Activated naive CD8-positive, alpha-beta T cell (primary cell): ENCODE measurements around the gene VMAC.
A peak's percentile ranks its signal among the peaks of the same experiment; 100 is the strongest.

Experiments used
- H3K27ac Mint-ChIP-seq: one replicate; pipeline ENCODE4 v1.8.0; 2021; ENCODE audit warnings: mixed read lengths
- H3K27me3 Mint-ChIP-seq: one replicate; pipeline ENCODE4 v1.8.0; 2021; ENCODE audit warnings: mixed read lengths
- H3K36me3 Mint-ChIP-seq: one replicate; pipeline ENCODE4 v1.8.0; 2021; ENCODE audit warnings: mixed read lengths
- H3K4me1 Mint-ChIP-seq: one replicate; pipeline ENCODE4 v1.8.0; 2021; ENCODE audit warnings: low read depth, mixed read lengths
- H3K4me3 Mint-ChIP-seq: one replicate; pipeline ENCODE4 v1.8.0; 2021; ENCODE audit warnings: mild to moderate bottlenecking, mixed read lengths
- H3K9me3 Mint-ChIP-seq: one replicate; pipeline ENCODE4 v1.8.0; 2021; ENCODE audit warnings: low read depth, mixed read lengths

Gene VMAC

DNA sequence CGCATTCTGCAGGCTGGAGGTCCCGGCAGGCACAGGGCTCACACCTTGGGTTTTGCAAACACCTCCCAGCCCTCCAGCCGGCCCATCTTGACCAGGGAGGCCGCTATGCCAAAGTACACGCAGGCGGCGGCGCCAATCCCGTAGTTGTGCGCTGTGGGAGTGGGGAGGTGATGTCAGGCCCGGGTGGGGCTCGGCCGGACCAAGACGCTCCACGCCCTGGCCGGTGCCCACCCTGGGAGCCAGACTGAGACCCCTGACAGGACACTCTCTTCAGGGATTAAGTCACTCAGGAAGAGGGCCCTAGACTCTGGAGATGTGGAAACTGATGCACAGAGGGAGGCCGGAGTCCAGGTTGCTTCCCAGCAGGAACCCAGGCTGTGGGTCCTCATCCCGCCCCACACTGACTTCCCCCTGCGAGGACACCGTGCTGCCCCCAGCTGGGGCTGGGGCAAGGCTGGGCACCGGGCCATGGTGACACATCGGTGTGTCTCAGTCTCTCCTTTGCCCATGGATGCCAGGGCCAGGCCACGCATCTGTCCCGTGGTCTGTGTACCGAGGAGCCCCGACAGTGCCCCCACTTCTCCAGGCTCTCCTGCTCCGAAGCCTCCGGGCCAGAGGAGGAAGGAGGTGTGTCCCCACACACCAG, 9.8 kb upstream of the VMAC start:
- Mint-ChIP-seq H3K27me3 (no peaks in the 10 kb centered on the region), H3K9me3 (no peaks in the 10 kb centered on the region), H3K4me1 (peaks cover 3% of the 10 kb centered on the region), H3K27ac (no peak overlapping the region), H3K4me3 (no peak overlapping the region), H3K36me3 (no peaks in the 10 kb centered on the region)

DNA sequence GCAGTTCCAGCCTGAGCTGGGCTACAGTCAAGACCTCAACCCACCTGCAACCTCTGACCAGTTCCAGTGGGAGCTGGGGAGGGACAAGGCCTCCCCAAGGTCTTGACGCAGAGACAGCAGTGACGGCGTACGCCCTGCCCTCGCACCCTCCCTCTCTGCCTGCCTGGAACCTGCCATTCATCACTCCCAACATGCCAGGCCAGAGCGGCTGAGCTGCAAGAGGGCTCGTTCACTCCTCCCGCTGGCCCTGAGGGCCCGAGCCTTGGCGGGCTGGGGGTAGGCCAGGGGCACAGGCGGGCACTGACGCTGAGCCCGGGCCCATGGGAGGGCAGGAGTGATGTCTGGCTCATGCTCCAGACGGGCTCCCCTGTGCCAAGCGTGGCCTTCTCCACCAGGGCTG, 9.3 kb upstream of the VMAC start:
- Mint-ChIP-seq H3K27ac (no peak overlapping the region), H3K4me3 (no peak overlapping the region), H3K27me3 (no peaks in the 10 kb centered on the region), H3K36me3 (no peaks in the 10 kb centered on the region), H3K9me3 (no peaks in the 10 kb centered on the region), H3K4me1 (peaks cover 7% of the 10 kb centered on the region)

DNA sequence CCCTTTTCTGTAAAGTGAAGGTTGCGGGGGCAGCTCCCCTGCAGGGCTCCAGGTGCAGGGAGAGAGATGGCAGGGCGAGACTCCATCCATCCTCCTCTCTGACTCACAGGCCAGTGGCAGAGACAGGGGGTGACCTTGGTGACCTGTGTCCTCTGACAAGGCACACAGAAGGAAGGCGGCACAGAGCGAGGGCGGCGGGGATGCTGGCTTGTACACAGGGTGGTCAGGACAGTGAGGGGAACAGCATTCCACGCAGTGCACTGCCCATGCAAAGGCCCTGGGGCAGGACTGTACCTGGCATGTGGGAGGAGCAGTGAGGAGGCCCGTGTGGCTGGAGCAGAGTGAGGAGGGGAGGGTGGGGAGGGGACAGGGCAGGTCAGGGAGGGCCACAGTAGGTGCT, 8.8 kb upstream of the VMAC start:
- H3K36me3 Mint-ChIP-seq, result no peaks in the 10 kb centered on the region
- H3K4me3 Mint-ChIP-seq, result no peak overlapping the region
- no peaks in the 10 kb centered on the region for H3K9me3 Mint-ChIP-seq
- H3K27me3 Mint-ChIP-seq, result no peaks in the 10 kb centered on the region
- peaks cover 7% of the 10 kb centered on the region for H3K4me1 Mint-ChIP-seq
- no peak overlapping the region for H3K27ac Mint-ChIP-seq

DNA sequence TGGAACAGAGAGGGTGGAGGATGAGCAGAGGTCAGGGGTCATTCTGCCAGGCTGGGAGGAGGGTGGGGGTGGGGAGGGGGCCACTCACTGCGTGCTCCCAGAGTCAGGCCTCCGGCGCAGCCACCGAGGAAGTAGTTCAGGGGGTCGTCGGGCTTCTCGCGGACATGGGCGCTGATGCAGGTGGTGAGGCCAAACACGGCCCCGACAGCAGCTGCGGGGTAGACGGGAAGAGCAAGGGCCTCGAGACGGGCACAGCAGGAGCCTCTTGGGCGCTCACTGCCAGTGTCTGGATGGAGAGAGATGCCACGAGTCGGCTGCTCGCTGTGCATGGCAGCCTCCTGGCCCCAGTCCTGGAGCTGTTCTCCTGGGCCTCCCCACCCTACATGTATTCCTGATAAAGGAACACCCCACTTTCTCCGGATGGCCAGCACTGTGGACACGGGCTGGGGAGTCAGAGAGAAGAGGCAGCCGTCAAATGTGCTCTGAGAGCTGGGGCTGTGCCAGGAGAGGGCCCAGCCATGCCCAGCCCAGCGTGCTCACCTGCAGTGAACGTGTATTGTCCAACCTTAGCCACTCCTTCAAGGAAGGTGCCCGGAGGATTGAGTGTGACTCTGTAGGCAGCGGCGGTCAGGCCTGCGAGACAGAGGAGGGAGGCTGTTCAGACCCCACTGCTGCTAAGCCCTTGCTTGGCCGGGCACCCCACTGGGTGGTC, 8.2 kb upstream of the VMAC start:
- H3K36me3 Mint-ChIP-seq, result no peaks in the 10 kb centered on the region
- no peaks in the 10 kb centered on the region for H3K9me3 Mint-ChIP-seq
- H3K4me3 Mint-ChIP-seq, result no peak overlapping the region
- H3K4me1 Mint-ChIP-seq, result peaks cover 12% of the 10 kb centered on the region
- no peaks in the 10 kb centered on the region for H3K27me3 Mint-ChIP-seq
- H3K27ac Mint-ChIP-seq, result no peak overlapping the region

- no peaks in the 10 kb centered on the region for H3K36me3 Mint-ChIP-seq
- peaks cover 10% of the 10 kb centered on the region for H3K4me1 Mint-ChIP-seq
- H3K4me3 Mint-ChIP-seq, result no peak overlapping the region
- H3K27ac Mint-ChIP-seq, result no peak overlapping the region
- no peaks in the 10 kb centered on the region for H3K9me3 Mint-ChIP-seq
- H3K27me3 Mint-ChIP-seq, result no peaks in the 10 kb centered on the region
Measured at GRCh38 chr19:5897189-5897969, 7.3 kb upstream of the VMAC start.

DNA sequence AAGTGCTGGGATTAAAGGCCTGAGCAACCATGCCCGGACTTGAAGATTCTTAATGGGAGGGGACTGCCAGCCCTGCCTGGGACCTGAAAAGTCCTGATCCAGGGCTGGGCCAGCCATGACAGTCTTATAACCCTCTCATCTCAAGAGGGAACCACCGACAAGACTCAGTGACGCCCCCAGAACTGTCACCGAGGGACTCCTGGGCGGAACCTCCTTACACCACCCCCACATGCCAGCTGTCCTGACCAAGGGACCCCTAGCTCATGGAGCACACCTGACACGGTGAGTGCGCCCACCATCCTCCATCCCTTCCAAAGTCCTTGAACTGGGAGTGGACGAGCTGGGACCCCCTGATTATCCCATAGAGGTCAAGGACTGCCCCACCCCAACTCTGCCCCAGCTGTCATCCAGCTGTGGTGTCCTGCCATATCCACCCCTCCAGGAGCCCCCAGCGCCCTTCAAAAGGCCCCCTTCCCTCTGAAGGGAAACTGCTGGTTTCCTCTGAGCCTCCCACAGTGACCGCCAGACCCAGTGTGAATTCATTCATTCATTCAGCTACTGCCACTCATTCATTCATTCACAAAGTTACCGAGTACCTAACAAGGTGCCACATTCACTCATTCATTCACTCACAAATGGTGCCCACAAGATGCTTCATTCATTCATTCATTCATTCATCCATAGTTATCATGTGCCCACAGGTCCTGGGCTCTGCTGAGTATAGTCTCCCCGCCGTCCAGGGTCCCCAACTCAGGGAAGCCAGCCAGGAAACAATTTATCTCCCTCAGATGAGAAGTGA, 4.7 kb upstream of the VMAC start:
- Mint-ChIP-seq H3K27me3 (no peaks in the 10 kb centered on the region), H3K9me3 (no peaks in the 10 kb centered on the region), H3K4me1 (peaks cover 13% of the 10 kb centered on the region), H3K36me3 (no peaks in the 10 kb centered on the region), H3K4me3 (peak overlapping the region; percentile 20), H3K27ac (no peak overlapping the region)

- Mint-ChIP-seq H3K27ac (peak overlapping the region; percentile 7), H3K4me3 (peak overlapping the region; percentile 33), H3K9me3 (no peaks in the 10 kb centered on the region), H3K36me3 (no peaks in the 10 kb centered on the region), H3K4me1 (peaks cover 15% of the 10 kb centered on the region), H3K27me3 (no peaks in the 10 kb centered on the region)
Measured at GRCh38 chr19:5900976-5901375, 3.7 kb upstream of the VMAC start.

DNA sequence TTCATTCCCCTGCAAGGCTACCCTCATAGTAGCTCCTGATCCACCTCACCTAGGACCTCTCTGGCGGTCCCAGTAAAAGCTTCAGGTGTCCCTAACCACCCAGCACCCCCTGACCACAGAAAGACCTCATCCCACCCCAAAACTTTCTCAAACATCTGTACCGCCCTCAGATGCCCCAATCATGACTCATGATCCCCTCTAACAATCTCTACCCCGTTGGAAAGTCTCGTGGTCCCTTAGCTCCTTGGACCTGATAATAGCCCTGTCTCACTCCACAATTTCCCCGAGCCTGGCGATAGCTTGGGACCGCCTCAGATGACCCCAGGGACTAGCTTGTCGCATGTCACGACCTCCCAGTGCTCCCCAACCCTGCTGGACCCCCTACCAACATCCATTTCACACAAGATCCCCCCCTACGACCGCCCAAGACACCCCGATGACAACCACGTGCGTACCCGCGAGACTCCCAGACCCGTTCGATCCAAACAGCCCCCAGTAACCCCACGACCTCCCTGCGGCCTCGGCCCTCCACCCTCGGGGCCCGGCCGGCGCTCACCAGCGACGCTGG, 1.5 kb upstream of the VMAC start:
- no peaks in the 10 kb centered on the region for H3K36me3 Mint-ChIP-seq
- no peaks in the 10 kb centered on the region for H3K27me3 Mint-ChIP-seq
- no peaks in the 10 kb centered on the region for H3K9me3 Mint-ChIP-seq
- peak overlapping the region; percentile 99 for H3K27ac Mint-ChIP-seq
- H3K4me3 Mint-ChIP-seq, result peak overlapping the region; percentile 99
- peaks cover 31% of the 10 kb centered on the region for H3K4me1 Mint-ChIP-seq

DNA sequence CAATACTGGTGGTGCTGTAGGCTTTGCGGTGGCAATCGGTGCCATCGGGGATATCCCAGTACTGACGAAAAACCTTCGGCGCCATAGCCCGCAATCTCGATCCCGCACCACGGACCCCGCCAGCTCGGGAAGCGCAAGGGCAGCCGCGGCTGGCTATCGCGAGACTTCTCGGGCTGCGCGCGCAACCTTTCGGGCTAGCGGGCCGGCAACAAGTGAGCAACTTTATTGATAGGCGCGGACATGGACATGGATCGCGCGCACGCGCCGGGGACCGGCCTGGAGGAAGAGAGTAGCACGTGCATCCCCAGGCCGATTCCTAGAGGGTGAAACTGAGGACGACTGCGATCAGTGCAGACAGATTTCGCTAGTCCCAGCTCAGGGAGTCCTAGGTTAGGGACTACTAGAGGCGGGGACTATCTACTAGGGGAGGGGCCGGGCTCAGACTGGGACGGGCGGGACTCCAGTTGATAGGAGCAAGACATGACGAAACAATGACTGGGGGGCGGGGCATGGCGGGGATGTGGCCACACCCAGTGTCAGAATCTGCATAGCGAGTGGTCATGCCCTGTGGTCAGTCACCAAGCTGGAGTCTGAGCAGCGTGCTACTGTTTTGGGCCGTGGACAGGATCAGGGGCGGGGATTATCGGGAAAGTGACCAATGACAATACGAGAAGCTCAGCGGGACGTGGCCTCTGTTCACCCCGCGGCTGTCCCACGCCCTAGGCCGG, 884 bp upstream of the VMAC start, which contains the start of gene NDUFA11:
NDUFA11 (minus strand) TSS at position 167 of the 728 bp plus-strand sequence; CDS start at position 85, 82 bp downstream.
- Mint-ChIP-seq H3K27me3 (no peaks in the 10 kb centered on the region), H3K27ac (peak within 1 kb of the TSS; percentile 99), H3K4me3 (peak within 1 kb of the TSS; percentile 99), H3K9me3 (no peaks in the 10 kb centered on the region), H3K36me3 (no peaks in the 10 kb centered on the region), H3K4me1 (peaks cover 31% of the 10 kb centered on the region)

- no peaks in the 10 kb centered on the region for H3K9me3 Mint-ChIP-seq
- peak overlapping the region; percentile 99 for H3K4me3 Mint-ChIP-seq
- no peaks in the 10 kb centered on the region for H3K27me3 Mint-ChIP-seq
- H3K4me1 Mint-ChIP-seq, result peaks cover 29% of the 10 kb centered on the region
- no peaks in the 10 kb centered on the region for H3K36me3 Mint-ChIP-seq
- peak overlapping the region; percentile 28 for H3K27ac Mint-ChIP-seq
Measured at GRCh38 chr19:5905114-5905778, 574 bp downstream of the VMAC start.

DNA sequence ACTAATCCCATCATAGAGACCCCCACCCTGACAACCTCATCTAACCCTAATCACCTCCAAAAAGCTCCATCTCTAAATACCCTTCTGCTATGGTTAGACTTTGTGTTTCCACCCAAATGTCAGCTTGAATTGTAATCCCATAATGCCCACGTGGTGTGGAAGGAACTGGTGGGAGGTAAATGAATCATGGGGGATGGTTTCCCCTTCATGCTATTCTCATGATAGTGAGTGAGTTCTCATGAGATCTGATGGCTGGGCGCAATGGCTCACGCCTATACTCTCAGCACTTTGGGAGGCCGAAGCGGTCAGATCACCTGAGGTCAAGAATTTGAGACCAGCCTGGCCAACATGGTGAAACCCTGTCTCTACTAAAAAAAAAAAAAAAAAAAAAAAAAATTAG, 2.6 kb downstream of the VMAC start:
- peak overlapping the region; percentile 25 for H3K27ac Mint-ChIP-seq
- no peaks in the 10 kb centered on the region for H3K36me3 Mint-ChIP-seq
- H3K9me3 Mint-ChIP-seq, result no peaks in the 10 kb centered on the region
- peak overlapping the region; percentile 59 for H3K4me3 Mint-ChIP-seq
- peaks cover 21% of the 10 kb centered on the region for H3K4me1 Mint-ChIP-seq
- no peaks in the 10 kb centered on the region for H3K27me3 Mint-ChIP-seq

GRCh38 chr19:5908773-5909442, 4.2 kb downstream of the VMAC start:
- no peak overlapping the region for H3K27ac Mint-ChIP-seq
- no peak overlapping the region for H3K4me3 Mint-ChIP-seq
- peaks cover 18% of the 10 kb centered on the region for H3K4me1 Mint-ChIP-seq
- H3K36me3 Mint-ChIP-seq, result no peaks in the 10 kb centered on the region
- no peaks in the 10 kb centered on the region for H3K9me3 Mint-ChIP-seq
- H3K27me3 Mint-ChIP-seq, result no peaks in the 10 kb centered on the region

- Mint-ChIP-seq H3K27me3 (no peaks in the 10 kb centered on the region), H3K36me3 (no peaks in the 10 kb centered on the region), H3K4me3 (no peak overlapping the region), H3K27ac (no peak overlapping the region), H3K9me3 (no peaks in the 10 kb centered on the region), H3K4me1 (peaks cover 18% of the 10 kb centered on the region)
Measured at GRCh38 chr19:5910638-5910907, 5.9 kb downstream of the VMAC start.
